ENCODE measurements around the gene DUS4L.
"Not testable (repeated sequence)": the region's sequence is repeated elsewhere in the genome, so short reads cannot be mapped to it uniquely, and the experiment has no call there.

DUS4L gene, protein sequence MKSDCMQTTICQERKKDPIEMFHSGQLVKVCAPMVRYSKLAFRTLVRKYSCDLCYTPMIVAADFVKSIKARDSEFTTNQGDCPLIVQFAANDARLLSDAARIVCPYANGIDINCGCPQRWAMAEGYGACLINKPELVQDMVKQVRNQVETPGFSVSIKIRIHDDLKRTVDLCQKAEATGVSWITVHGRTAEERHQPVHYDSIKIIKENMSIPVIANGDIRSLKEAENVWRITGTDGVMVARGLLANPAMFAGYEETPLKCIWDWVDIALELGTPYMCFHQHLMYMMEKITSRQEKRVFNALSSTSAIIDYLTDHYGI

DNA sequence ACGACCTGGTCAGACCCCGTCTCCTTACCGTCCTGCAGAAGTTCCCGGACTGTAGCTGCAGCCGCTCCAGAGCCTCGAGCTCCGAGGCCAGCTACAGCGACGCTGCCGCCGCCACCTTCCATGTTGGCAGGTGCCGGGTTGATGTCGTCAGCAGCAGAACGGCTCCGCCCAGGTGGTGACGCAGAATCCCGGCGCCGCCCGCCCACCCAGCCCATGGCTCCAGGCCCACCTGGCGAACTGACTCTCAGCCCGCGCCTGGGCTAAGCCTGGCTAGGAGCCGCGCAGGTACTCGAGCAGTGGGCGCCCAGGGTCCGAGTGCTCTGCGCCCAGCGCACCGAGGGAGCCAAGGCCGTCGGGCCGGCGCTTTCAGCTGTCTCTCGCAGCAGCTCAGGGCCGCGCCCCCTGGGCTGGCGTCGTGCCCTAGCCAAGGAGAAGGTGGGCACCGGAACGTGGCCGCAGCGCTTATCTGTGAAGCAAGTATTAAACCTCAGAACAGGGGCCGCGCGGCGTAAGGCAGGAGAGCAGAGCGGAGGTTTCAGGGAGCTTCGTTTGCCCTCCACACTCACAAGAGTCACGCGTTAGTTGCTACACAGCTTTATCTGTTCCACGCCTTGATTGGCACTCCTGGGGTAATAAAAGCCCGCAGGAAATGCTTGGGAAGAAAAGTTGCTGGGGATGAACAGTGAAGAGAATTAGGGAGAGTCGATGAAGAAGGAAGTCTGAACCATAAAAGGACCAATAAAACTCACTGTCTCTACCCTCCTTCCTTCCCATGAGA, at the start of gene DUS4L, which contains the start of gene COG5:
Gene DUS4L (plus strand): TSS at position 197 of the 778 bp plus-strand sequence. CDS start 3,100 bp downstream, outside the sequence.
Gene COG5 (minus strand): TSS at position 146 of the 778 bp plus-strand sequence. CDS start 24 bp downstream, at position 122.
- DNase-seq (ENCODE audit: extremely low read depth in 1 of 2, low read depth in 1 of 2): peak; percentile 61 to 76

DNA sequence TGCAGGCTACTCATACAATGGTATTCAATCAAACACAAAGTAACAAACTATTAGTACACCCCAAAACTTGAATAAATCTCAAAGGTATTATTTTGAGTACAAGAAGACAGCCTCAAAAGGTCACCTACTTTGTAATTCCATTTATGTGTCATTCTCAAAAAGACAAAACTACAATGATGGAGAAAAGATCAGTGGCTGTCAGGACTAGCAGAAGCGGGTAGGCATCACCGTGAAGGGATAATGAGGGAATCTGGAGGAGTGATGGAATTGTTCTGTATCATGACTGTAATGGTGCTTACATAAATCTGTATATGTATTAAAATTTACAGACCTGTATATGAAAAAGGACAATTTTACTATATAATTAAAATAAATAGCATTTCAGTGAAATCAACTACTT, 37.1 kb upstream of the DUS4L start:
- DNase-seq (ENCODE audit: extremely low read depth in 1 of 2, low read depth in 1 of 2): no peak

DNA sequence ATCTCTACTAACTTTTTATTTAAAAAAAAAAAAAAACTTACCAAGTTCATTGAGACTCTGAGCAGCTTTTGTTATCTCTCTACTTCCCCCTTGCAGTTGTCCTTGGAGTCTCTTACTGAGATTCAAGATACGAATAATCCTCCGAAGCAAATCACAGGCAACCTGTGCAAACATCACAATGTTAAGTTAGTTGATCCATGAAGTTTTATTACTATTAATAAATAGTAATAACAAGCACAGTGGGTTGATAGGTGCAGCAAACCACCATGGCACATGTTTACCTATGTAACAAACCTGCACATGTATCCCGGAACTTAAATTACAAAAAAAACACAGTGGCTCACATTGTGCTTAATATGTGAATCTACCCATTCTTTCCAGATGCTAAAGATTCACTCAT, 36.6 kb upstream of the DUS4L start:
- no peak for DNase-seq (ENCODE audit: extremely low read depth in 1 of 2, low read depth in 1 of 2)

DNA sequence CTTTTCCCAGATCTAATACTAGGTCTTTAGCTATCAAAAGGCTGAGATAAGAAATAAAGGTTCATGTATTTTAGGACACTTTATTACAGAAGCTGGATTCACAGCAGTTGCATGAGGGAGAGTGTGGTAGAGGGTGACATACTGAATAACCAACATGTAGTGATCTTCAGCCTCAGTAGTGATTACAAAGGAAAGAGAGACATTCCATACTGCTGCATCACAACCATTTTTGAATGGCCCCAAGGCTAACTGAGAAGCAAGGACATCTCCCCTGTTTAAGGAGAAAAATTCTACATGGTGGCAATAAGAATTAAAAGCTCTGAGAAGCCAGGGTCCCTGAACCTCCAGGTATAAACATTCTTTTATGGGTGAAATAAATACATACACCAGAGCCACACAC, 35.3 kb upstream of the DUS4L start:
- DNase-seq (ENCODE audit: extremely low read depth in 1 of 2, low read depth in 1 of 2): no peak

DNA sequence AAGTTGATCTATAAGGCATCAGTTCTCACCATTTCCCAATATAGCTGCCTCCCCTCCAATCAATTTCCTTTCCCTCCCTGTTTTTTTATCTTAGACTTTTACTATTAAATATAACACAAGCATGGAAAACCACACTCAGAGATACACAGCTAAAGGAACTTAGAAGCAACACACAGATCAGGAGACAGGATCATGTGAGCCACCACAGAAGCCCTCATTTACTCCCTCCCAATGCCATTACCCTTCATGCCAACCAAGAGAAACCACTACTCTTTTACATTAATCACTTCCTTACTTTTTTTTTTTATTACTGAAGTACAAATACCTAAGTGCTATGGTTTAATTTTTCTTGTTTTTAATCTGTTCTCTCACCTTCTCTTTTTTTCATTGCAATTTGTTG, 33.0 kb upstream of the DUS4L start:
- DNase-seq (ENCODE audit: extremely low read depth in 1 of 2, low read depth in 1 of 2): no peak

DNA sequence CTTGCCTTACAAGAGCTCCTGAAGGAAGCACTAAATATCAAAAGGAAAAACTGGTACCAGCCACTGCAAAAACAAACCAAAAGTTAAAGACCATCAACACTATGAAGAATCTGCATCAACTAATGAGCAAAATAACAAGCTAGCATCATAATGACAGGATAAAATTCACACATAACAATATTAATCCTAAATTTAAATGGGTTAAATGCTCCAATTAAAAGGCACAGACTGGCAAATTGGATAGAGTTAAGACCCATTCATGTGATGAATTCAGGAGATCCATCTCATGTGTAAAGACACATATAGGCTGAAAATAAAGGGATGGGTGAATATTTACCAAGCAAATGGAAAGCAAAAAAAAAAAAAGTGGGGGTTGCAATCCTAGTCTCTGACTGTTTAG, 29.6 kb upstream of the DUS4L start:
- DNase-seq (ENCODE audit: extremely low read depth in 1 of 2, low read depth in 1 of 2): no peak

DNA sequence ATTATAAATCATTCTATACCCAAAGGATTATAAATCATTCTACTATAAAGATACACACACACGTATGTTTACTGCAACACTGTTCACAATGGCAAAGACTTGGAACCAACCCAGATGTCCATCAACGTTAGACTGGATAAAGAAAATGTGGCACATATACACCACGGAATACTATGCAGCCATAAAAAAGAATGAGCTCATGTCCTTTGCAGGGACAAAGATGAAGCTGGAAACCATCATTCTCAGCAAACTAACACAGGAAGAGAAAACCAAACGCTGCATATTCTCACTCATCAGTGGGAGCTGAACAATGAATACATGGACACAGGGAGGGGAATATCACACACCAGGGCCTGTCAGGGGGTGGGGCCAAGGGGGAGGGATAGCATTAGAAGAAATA, 26.5 kb upstream of the DUS4L start:
- DNase-seq (ENCODE audit: extremely low read depth in 1 of 2, low read depth in 1 of 2): not testable (repeated sequence)

DNA sequence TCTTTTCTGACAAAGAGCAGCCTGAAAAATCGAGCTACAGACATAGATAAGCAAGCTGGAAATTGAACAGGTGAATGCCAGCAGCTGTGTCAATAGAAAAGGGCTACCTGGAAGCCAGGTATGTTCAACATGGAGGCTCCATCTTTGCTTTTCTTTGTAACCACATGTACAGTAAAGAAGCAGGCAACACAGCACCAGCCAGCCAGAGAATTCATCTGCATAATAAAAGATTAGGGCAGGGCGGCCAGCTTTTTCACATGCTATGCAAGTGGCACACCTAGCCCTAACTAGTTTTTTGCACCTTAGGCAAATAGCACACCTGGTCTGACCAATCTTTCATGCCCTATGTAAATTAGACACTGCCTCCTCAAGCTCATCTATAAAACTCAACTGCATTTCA, 25.8 kb upstream of the DUS4L start:
- DNase-seq (ENCODE audit: extremely low read depth in 1 of 2, low read depth in 1 of 2): no peak

DNA sequence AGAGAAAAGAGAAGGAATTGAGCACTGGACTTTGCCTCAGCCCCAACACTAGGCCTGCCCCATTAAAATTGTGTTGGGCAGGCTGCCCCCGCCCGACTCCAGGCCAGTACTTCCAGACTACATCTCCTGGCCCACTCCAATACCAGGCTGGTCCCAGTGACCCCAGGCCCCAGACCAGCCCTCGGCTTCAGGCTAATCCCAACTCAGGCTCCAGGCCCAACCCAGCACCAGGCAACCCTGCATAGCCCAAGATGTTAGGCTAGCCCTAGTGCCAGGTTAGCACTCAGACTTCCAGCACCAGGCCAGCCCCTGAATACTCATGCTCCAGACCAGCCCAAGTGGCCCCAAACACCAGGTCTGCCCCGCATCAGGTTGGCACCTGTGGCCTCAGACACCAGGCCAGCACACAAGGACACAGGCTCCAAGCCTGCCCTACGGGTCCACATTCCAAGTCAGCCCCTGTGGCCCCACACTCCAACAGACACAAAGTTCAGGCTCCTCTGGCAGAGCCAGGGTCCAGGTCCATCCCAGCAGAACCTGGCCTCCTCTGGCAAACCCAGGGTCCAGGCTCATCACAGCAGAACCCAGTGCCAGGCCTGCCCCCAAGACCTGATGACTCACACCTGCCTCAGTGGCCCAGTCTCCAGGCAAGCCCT, 20.3 kb upstream of the DUS4L start:
- DNase-seq (ENCODE audit: extremely low read depth in 1 of 2, low read depth in 1 of 2): no peak

DNA sequence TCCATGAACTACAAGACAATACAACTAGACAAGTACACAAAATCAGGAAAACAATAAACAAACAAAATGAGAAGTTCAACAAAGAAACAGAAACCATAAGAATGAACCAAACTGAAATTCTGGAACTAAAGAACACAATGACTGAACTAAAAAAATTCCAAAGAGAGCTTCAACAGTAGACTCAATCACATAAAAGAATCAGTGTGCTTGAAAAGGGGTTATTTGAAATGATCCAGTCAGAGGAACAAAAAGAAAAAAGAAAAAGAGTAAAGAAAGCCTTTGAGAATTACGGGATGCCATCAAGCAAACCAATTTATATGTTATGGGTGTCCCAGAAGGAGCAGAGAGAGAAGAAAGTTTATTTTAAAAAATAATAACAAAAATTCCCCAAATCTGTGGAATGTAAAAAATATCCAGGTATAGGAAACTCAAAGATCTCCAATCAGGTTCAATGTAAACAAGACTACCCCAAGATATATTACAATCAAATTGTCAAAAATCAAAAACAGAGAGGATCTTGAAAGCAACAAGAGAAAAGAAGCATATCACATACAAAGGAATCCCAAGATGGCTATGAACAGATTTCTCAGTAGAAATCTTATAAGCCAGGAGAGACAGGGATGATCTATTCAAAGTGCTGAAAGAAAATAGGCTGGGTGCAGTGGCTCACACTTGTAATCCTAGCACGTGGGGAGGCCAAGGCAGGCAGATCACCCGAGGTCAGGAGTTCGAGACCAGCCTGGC, 18.8 kb upstream of the DUS4L start:
- DNase-seq (ENCODE audit: extremely low read depth in 1 of 2, low read depth in 1 of 2): no peak

DNA sequence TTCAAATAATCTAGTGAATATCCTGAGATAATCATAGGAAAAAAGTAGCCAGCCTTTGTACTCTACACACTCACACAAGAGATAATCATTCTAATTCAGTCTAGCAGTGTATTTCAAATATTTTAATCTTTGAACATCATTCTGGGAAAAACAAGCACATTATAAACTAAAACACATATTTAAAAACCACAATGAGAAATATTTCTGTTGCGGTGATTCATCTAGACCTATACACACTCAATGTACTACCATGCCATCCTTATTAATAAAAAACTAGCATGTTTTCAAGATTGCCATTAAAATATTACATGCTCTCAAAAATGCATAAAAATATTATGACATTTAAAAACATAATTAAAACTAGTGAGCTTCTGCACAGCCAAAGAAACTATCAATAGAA, 11.8 kb upstream of the DUS4L start:
- no peak for DNase-seq (ENCODE audit: extremely low read depth in 1 of 2, low read depth in 1 of 2)

DNA sequence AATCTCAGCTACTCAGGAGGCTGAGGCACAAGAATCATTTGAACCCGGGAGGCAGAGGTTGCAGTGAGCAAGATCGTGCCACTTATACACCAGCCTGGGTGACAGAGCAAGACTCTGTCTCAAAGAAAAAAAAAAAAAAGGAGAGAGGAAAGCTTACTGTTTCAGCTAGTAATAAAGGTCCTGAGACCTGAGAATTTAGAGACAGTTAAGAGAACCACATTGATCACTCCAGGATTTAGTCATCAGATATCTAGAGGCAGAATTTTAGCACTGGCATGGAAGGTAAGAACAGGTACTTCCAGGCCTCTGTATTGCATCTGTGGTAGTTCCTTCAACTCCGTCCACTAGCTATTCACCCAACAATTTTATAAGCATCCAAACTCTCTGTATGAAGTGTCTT, 7.9 kb upstream of the DUS4L start:
- no peak for DNase-seq (ENCODE audit: extremely low read depth in 1 of 2, low read depth in 1 of 2)

DNA sequence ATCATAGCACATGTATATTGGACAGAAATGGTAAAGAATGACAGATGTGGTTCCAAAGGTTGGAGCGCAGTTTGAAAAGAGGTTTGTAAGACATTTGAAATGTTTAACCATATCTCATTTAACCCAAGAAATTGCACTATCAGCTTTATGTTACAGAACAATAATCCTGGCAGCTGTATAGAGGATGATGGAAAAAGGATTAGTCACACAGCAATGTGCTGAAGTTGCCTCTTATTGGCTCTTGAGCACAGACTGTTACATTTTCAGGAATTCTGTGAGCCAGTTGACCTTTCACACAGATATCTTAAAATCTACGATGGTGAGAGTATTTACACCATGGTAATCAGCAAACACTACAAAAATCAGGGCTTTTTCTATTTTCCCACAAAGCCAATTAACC, 3.9 kb upstream of the DUS4L start:
- DNase-seq (ENCODE audit: extremely low read depth in 1 of 2, low read depth in 1 of 2): no peak

DNA sequence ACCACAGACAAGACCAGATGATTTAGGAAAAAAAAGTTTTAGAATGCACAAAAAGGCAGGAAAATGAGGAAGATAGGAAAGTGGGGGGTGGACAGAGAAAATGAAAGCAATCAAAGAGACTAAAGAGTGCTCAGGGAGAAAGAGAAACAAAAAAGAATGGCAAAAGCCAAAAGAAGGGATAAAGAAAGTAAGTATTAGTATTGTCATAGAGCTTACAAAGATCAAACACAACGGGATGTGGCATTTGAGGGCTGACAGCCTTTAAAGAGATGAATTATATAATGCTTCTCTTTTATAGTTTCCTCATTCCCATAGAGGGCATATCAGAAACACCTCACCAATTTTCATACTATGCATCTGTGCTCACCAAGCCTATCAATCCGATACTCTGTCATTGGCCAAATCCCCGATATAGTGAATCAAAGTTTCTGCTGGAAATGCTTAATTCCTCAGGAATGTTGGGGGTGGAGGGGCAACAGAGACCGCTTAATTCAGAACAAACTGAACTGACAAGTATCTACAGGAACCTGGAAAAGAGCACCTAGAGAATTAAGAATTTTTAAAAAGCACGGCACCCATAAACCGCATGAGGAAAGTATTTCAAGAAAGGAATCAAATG, 2.8 kb upstream of the DUS4L start:
- no peak for DNase-seq (ENCODE audit: extremely low read depth in 1 of 2, low read depth in 1 of 2)

DNA sequence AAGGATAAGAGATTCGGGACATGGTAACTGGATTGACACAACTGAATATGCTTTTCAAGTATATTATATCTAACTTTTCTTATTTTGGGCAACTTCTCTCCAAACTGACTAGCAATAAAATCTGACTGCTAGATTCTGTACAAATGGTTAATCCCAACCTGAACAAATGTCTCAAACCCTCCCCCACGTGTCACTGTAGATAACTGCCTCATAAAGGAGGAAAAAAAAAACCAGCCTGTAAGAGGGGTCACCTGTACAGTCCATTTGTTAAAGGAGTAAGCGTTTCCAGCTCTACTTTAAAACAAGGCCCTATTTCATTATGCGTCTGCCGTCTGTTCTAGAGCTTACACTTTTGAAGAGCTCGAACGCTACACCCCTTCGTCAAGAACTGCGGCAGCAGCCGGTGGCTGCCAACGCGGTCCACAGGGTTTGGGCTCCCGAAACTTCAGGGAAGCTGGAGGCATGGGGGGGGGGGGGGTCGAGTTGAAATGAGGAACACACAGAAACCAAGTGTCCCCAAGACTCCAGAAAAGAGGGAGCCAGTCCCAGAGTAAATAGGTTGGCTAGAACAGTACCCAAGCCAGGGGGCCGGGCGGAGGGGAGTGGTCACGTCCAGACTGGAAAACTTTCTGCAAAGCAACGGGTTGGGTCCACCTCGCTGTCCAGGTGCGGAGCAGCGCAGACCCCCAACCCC, 543 bp upstream of the DUS4L start:
- no peak for DNase-seq (ENCODE audit: extremely low read depth in 1 of 2, low read depth in 1 of 2)

DNA sequence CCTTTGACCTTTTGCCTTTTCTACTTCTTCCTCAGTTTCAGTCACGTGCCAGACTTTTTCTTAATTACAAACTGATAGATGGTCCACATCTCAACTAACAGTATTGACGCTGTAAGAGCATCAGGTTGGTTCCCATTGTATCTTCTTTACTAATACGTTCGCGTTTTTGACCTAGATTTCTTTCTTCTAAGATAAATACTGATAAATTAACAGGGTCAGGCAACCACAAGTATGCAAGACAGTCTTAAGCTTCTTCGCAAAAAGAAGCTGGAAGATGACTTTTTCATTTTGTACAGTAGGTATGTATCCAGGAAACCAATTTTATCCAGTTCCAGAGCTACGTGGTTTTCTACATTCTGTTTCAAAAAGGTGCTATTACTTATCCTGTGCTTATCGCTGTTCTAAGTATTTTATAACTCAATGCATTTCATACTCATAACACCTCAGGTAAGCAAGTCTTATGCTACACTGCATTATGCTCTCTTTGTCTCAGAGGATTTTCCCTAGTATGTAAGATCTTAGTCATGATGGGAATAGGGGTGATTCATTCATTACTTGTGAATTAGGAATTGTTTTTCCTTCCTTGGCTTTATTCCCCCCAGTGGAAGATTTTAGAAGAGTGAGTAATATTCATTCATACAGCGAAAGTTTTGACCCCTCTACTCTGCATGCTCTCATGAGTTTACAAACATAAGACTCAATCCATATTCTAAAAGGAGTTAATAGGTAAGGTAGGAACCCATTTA, 955 bp downstream of the DUS4L start:
- DNase-seq (ENCODE audit: extremely low read depth in 1 of 2, low read depth in 1 of 2): no peak

DNA sequence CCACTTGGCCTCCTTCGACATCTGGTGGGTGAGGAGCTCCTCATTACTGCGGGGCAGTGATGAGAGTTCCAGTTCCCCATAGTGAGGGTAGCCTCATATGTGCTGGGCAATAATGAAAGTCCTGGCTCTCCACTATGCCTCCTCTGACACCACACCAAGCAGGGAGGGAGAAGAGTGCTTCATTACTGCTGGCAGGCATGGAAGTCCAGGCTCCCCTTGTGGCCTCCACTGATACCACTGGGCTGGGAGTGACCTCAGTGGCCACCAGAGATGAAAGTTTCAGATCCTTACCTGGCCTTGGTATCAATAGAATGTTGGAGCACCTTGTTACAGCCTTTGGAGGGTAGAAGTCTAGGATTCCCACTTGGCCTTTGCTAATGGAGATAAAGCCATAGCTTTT, 6.5 kb downstream of the DUS4L start:
- no peak for DNase-seq (ENCODE audit: extremely low read depth in 1 of 2, low read depth in 1 of 2)

DNA sequence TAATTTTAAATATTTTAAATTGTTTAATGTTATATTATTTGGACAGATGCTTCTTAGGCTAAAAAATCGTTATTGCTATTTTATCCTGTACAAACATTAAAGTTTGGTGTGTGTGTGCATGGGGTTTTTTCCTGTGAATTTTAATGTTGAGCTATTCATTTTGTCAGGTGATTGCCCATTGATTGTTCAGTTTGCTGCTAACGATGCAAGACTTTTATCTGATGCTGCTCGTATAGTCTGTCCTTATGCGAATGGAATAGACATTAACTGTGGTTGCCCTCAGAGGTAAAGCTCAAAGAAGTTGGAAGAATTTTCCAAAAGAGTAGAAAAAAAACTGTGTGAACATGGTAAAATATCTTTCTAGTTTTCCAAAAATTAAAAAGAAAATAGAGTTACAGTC, 9.8 kb downstream of the DUS4L start:
- DNase-seq (ENCODE audit: extremely low read depth in 1 of 2, low read depth in 1 of 2): no peak

DNA sequence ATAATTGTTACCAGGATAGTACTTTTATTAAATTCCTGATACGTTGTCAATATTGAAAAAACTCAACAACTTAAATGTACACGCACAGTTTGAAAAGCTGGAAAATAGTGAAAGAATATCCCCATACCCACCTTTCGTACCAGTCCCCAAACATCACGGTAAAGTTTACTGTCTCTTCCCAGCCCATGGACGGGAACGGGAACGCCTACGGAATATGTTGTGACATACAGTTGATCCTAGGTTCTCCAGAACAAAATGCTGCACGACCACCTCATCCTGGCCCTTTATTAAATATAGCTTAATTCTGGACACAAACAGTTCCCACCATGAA, 15.7 kb downstream of the DUS4L start:
- DNase-seq (ENCODE audit: extremely low read depth in 1 of 2, low read depth in 1 of 2): no peak

All from activated CD8-positive, alpha-beta memory T cell treated with anti-CD3 and anti-CD28 coated beads for 1 hour (primary cell).